CD1c-positive myeloid dendritic cell (primary cell): Measurements from ENCODE around the gene BRF1.

Source experiments
- DNase-seq: peaks from one replicate; pipeline ENCODE4 v3.0.0-alpha.2; 2016; ENCODE audit errors: extremely low spot score

BRF1 gene

DNA sequence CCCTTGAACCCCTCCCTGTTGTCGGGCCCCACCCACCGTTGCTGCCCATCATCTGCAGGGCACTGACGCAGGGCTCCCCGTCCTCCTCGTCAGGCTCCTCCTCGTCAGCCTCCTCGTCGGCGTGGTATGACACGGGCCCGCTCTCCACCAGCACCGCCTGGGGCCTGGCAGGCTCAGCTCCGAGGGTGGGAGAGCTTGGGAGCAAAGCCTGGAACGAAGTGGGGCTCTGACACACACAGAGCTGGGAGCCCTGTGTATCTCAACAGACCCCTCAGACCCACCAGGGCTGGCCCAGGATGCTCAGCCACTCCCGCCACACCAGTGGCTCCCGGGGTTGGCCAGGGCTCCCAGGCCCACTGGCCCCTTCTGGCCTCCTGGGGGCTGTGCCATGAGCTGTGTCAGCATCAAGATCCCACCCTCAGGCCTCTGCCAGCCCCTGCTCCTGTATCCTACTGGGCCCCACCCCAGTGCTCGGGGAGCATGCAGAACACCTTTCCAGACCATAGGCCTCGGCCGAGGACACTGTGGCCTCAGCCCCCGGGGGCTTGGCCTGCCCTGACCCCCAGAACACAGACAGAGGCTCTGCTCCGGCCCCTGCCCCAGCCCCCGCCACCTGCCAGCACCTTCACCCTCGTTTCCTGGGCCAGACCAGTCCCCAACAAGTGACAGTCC lies 89.6 kb downstream of the BRF1 start:
- no peak for DNase-seq

DNA sequence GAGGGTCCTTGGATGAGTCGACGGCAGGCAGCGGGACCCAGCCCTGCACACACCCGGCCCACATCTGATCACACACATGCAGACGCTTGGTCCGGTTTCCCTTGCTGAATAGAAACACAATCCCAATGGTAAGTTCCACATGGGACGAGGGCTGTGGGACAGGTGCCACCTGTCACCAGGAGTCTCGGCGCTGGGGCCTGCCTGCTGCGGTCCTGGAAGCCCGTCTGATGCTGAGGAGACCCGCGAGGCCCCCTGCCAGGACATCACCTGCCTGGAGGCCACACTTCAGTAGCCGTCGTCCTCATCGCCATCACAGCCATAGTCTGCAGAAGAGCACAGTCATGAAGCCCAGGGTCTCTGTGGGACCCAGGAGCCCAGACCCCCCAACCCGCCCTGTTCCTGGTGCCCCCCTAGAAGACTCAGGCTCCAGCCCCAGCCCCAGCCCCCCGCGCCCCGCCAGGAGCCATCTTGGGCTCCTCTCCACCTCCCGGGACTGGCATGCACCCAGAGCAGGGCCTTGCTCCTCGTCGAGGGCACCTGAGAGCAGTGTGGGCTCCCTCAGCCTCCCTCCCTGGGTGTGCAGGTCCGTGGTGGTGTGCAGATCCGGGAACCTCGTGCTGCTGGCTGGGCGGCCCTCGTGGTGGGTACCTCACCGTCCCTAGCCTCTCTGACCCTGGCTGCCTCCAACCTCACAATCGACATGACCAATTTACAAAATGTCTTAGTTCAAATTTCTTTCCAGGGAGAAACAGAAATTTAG lies 90.4 kb downstream of the BRF1 start:
- no peak for DNase-seq

DNA sequence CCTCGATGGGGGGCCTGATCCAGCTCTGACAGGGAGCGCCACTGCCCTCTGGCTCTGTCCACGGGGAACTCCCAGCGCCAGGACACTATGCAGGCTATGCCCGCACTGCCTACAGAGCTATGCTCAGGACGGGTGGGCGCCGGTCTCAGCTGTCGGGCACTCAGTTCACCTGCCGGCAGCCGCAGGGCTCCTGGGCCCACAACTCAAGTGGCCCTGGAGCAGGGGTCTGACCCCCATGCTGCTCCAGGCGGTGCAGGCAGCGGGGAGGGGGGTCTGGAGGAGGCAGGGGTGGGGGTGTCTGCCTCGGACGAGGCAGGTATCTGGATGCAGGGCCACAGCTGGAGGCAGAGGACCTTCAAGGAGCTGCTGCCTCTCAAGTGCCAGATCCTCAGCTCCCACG lies 91.2 kb downstream of the BRF1 start:
- no peak for DNase-seq

DNA sequence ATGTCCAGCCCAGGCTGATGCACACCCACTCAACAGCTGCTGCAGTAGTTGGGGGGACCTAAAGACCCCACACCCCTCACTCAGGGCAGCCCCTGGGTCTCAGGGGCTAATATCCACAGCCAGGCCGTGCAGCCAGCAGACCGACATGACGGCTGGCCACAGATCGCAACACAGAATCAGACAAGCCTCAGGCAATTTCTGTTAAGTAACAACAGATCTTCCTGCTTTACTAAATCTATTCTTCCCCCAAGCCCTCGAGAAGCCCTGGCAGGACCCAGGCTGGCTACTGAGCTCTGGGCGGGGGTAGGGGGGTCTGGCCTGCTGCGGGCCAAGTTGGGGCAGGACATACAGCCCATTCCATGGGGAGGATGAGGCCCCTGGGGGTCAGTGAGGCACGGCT lies 91.7 kb downstream of the BRF1 start:
- no peak for DNase-seq

DNA sequence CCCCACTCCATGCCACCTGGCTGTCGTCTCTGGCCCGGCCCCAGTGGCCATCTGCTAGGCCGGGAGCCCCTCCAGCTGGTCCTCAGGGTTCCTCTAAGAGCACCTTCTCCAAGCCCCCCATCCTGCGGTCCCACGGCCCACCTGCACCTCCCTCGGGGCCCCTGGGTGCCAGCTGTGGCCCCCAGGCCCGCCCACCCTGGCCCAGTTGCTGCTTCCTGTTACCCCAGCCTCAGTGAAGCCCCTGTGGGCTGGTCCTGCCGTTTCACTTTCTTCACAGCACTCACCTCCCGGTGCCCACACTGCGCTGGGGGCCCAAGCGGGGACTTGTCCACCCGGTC lies 92.1 kb downstream of the BRF1 start:
- no peak for DNase-seq

DNA sequence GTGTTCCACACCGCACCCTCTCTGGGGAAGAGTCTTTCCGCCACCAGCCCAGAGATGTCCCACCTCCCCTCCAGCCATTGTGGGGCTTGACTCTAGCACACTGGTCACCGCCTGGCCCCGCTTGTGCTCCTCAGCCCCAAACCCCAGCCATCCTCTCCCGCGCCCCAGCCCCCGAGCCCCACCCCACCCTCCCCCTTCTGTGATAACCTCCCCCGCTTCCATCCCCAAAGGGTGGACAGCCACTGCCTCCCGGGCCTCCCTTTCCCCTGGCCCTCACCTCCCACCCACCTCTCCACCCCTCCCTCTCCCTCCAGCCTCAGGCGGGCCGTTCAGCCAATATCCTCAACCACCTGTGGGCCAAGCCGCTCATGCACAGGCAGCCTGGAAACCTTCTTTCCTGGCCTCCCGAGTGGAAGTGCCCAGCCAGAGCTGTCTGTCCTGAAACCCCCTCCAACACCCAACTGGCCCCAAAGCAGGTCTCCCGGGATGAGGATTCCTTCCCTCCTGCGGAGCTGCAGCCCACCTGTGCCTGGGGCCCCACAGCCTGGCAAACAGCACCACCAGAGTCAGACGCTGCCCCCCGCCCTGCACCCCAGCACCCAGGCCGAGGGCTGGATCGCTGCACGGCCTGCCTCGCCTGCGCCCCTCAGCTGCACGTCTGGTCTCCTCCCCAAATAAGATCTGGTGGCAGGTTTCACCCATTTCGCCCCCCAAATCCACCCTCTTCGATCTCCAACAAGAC lies 92.6 kb downstream of the BRF1 start:
- no peak for DNase-seq

DNA sequence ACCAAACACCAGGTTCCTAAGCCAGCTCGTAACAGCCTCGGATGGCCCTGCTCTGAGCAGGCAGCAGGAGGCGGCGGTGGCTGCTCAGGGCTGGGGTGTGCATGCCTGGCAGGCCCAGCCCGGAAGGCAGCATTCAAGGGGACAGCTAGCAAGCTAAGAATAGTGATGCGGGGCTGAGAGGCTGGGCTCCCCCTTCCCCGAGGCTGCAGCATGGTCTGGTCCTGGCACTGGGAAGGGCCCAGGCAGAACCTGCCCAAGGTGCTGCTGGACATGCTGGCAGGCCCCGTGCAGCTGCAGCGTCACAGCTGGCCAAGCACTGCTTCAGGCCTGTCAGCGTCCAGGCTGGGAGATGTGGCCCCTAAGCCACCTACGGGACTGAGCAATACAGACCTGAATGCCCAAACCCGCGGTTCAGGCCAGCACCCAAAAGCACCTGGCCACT lies 93.3 kb downstream of the BRF1 start:
- no peak for DNase-seq

DNA sequence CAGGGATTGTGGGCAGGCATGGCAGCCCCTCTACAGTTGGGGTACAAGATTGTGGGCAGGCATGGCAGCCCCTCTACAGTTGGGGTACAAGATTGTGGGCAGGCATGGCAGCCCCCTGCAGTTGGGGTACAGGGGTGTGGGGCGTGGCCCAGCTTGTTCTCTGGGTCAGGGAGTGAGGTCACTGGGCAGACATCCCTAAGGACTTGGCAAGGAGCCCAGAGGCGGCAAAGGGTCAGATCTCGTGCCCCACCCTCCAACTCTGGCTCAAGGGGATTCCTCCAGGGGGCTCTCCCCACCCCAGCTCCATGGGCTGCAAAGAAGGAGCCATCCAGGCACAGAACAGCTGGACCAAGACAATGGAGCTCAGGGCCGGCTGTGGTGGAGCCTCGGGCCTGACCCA lies 93.9 kb downstream of the BRF1 start:
- DNase-seq, result no peak

DNA sequence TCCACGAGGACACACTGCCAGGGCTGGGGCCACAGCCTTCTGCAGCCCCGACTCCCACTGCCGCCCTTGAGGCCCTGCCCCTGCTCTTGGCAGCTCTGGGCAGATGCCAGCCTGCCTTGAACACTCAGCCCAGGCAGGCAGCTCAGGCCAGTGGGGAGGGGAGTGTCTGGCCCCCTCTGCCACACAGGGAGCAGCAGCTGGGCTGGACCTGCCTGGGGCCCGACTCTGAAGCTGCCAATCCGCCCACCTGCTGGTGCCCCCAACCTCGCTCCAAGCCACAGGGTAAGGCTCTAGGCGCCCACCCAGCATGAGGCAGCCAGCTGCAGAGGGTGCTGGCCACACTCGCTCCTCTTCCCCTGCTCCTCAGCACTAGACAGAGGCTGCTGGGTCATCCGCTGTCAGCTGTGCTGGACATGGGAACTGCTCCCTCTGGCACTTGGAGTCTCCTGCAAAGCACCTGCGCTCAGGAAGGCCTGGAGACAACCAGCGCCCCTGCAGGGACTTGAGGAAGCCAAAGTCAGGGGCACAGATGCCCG lies 95.1 kb downstream of the BRF1 start:
- DNase-seq, result no peak

DNA sequence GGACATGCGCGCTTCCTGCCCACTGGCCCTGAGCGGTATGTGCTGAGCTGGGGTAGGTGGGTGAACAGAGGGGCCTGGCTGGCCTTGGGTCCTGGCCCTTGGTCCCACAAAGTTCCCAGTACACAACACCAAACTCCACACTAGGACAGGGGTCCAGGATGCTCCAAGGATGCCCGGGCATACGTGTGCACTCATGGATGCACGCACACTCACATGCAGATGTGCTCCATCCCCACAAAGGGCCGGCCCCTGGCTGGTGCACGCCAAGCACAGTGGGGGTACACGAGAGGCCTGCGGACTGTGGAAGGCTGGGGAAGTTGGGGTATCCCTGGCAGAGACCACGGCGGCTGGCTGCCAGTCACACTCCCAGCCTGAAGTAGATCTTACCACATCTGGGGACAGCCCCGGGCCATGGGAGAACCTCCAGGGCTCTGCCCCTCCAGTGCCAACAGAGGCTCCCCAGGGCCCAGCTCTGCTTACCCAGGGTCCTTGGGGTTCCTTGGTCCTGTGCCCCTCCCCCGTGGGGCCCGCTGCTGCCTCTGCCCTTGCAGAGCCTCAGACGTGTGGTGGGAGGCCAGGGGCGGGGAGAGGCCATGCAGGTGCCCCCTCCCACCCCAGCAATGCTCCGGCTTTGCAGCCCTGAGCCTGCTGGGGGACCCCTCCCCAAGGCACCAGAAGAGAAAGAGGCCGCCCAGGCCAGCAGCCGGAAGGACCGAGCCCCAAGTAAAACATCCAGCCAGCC lies 95.7 kb downstream of the BRF1 start:
- DNase-seq, result no peak

DNA sequence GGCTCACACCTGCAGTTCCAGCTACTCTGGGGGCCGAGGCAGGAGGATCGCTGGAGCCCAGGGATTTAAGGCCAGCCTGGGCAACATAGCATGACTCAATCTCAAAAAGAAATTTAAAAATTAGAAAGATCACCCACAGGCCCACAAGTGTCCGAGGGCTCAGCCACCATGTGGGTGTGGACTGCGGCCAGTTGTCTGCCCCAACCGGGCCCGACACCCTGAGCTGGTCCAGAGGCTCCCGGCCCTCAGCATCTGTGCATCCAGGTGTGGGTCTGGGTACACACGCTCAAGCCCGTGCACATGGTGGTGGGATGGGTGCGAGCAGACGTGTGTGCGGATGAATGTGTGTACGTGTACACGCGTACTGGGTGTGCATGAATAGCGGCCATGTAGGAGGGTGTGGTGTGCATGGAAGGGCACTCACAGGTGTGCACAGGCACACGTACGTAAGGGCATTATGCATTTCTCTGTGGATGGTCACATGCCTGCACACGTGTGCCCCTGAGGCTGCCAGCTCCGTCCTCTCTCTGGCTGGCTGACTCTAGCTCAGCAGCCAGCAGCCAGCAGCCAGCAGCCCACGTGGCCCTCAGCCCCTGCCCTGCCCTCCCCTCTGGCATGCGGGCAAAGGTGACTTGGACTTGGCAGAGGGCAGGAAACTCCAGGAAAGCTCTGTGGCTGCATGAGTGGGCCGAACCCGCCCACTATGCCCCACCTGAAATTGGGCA lies 96.4 kb downstream of the BRF1 start:
- DNase-seq, result no peak

DNA sequence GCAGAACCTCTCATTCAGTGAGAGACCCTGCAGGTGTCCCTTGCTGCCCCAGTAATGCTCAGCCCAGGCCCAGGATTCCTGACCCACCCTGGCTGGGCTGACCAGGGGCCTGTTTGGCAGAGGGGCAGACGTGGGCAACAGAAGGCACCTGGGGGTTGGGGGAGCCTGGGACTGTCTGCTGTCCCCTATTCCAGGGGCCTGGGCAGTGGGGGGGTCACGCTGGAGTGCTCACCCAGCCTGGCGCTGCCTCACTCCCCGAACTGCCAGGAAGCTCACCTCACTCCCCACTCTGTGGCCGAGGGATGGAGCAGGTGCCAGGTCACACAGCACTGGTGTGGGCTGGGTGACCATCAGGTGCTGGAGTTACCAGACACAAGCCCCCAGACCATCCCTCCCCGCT lies 97.1 kb downstream of the BRF1 start:
- DNase-seq, result no peak

DNA sequence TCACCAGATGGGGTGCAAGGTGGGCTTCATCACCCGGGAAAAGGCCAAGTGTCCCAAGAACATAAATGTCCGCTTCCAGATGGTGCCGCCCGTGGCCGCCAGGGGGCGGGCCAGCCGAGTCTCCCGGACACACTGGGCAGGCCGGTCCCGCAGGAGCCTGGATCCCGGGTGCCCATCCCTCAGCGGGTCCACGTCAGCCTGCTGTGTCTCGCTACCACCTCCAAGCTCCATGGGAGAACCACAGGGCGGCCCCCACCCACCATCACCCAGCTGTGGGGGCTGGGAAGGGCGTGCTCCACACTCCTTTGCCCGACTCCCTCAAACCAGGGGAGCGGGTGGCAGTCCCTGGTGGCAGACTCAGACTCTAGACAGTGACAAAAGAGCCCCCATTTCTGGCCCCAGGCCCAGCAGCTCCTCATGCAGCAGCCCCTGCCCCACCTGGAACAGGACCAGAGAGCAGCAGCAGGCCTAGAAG lies 97.7 kb downstream of the BRF1 start:
- peak; percentile 73 for DNase-seq

DNA sequence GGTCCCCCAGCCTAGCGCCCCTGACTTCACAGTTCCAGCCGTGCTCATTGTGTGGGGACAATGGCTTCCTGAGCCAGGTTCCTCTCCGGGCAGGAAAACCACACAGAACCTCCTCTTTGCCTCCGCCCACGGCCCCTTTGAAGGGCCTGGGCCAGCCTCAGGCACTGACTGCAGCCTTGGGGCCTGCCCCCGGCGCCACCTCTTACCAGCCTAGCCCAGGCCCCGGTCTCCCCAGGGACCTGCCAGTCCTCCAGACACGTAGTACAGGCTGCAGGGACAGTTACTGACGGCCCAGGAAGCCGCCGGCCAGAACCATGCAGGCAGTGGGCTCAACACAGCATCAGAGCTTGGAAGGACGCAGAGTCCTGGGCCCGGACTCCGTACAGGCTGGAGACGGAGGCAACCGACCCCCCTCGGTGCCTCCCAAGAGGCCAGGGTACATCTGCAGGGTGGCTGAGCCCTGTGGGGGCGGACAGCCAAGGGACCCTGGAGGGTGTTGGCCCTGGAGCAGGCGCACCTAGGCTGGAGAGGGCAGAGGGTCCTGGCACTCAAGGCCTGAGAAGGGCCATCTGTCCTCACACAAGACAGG lies 98.8 kb downstream of the BRF1 start:
- DNase-seq, result peak; percentile 88

DNA sequence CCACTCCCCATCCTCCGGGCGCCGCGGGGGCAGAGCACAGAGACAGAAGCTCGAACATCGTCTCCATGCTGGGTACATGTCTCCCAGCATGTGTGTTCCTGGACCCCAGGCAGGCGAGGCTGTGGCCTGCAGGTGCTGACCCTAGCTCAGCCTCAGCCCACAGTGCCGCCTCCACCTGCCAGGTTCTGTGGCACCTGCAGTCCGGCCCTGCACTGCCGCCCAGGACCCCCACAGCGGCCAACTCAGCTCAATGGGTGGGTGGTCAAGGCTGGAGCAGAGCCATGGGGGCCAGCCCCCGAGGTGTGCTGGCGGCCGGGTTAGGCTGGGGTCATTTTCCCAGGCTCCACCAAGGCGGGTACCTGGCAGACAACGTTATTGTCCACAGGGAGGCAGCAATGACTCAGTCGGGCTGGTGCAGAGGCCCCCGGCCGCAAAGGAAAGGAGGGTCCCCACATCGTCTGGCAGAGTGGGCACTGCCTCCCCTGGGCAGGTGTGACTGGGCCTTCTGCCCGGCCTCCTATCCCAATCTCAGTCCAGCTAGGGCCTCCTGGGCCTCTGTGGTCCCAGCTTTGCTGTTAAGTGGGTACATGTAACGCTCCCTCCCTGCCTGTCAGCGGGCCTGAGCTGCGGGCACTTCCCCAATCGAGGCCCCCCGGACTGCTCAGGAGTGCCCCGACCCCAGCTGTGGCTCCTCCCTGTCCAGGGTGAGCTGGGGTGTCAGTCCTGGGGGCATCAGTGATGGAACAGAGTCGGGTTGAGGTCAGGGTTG lies 99.5 kb downstream of the BRF1 start:
- no peak for DNase-seq

DNA sequence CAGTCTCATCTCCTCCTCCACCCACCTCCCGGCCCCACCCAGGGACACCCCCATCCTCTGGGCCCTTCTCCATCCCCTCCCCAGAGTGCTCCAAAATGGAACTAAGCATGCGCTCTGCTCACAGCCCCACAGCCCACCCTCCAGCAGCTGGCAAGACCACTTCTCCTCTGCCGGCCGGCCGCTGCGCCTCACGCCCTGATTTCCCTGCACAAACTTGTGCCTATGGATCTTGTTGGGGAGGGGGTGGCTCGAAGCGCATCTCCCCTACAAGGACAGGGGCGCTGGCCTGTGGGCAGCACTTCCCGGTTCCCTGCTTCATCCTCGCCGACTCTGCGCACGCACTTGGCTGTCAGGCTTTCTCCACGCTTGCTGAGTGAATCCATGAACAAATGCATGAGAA lies 100.2 kb downstream of the BRF1 start:
- DNase-seq, result no peak

DNA sequence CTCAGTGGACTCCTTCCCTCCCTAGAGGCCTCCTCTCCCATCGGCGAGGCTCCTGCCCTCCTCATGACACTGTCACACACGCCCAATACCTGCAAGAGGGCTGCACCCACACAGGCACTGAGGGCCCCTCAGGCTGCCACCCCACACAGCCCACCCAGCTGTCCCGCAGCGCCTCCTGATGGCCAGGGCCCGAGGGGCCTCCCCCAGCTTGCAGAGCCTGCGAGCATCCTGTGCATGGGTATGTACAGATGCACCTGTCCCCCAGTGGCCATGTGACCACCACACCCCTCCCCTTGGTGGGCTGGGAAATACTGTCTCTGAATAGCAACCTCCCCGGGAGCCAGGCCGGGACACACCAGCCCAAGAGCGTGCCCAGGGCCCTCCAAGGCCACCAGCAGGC lies 100.7 kb downstream of the BRF1 start:
- DNase-seq, result no peak

DNA sequence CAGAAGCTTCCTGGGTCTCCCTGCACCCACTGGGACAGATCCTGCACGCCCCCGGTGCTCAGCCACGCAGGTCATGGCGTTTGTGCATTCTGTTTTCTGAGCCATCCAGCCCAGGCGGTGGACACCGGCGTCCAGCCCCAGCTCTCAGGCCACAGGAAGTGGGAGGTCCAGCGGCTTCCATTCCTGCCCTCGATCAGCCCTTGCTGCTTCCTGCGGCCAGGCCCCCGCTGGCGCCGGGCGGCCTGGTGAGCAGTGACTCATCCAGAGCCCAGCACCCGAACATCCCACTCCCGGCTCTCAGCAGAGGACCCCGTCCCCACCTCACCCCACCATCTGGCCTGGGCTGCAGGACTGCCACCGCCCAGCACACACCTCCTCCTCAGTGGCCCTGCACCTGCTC lies 101.7 kb downstream of the BRF1 start:
- no peak for DNase-seq

DNA sequence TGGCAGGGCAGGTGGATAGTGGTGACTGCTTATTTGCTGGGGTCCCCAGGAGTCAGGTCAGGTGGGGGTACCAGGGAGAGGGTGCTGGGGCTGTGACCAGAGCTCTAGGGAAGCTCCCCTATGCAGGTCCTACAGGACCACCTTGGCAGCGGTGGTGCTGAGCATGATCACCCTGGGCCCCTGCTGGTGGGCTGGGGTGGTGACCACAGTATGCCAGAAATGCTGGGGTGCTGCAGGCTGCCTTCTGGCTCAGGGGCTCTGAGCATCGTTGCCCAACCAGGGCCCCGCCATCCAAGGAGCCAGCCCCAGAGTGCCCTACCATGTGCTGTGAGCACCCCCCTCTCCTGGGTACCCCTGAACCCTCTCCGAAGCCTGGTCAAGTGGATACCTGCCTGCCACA lies 102.2 kb downstream of the BRF1 start:
- no peak for DNase-seq

DNA sequence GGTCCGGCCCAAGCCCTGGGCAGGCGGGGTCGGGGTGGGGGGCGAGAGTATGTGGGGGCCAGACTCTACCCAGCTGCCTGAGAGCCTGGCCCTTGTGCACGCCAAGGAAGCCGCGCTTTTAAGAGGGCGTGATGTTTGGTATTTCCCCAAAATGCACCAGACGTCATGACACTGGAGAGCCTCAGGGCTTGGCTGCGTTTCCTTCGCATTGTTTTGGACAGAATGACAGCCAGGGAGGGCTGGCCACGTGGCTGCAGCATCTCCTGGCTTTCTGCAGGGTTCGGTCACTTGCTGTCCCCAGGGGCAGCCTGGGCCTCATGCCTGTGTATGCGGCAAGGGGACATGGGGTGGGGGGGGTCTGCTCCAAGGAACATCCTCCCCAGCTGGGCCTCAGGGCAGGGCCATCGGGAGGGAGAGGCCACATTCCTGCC lies 103.6 kb downstream of the BRF1 start:
- DNase-seq, result peak; percentile 75
